Measurements from ENCODE around the gene UNC93B1. TPM values are rescaled to one million over a fixed set of nuclear protein-coding genes. Genes with fewer than 3 reads are reported as not detected.

Gene UNC93B1
- total and polyA plus RNA-seq, 2 of the 13 experiments (the other 11 are each of a cell fraction or from before 2014, with no cell fraction given), result 8.8 to 18.9 TPM

- TF ChIP-seq, protein P1, sequence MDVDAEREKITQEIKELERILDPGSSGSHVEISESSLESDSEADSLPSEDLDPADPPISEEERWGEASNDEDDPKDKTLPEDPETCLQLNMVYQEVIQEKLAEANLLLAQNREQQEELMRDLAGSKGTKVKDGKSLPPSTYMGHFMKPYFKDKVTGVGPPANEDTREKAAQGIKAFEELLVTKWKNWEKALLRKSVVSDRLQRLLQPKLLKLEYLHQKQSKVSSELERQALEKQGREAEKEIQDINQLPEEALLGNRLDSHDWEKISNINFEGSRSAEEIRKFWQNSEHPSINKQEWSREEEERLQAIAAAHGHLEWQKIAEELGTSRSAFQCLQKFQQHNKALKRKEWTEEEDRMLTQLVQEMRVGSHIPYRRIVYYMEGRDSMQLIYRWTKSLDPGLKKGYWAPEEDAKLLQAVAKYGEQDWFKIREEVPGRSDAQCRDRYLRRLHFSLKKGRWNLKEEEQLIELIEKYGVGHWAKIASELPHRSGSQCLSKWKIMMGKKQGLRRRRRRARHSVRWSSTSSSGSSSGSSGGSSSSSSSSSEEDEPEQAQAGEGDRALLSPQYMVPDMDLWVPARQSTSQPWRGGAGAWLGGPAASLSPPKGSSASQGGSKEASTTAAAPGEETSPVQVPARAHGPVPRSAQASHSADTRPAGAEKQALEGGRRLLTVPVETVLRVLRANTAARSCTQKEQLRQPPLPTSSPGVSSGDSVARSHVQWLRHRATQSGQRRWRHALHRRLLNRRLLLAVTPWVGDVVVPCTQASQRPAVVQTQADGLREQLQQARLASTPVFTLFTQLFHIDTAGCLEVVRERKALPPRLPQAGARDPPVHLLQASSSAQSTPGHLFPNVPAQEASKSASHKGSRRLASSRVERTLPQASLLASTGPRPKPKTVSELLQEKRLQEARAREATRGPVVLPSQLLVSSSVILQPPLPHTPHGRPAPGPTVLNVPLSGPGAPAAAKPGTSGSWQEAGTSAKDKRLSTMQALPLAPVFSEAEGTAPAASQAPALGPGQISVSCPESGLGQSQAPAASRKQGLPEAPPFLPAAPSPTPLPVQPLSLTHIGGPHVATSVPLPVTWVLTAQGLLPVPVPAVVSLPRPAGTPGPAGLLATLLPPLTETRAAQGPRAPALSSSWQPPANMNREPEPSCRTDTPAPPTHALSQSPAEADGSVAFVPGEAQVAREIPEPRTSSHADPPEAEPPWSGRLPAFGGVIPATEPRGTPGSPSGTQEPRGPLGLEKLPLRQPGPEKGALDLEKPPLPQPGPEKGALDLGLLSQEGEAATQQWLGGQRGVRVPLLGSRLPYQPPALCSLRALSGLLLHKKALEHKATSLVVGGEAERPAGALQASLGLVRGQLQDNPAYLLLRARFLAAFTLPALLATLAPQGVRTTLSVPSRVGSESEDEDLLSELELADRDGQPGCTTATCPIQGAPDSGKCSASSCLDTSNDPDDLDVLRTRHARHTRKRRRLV (CRISPR knock-in tag; IDR thresholded peaks at IDR 0.05), result no peak
- TF ChIP-seq ONECUT2 (CRISPR knock-in tag; IDR thresholded peaks at IDR 0.05) (no peak), HIC2 (CRISPR knock-in tag; IDR thresholded peaks at IDR 0.05; ENCODE audit: low read depth) (no peak), ARNTL (CRISPR knock-in tag; IDR thresholded peaks at IDR 0.05) (no peak), PTBP1 (IDR thresholded peaks at IDR 0.05; ENCODE audit: low read depth, low read length, poor library complexity, severe bottlenecking) (no peak), IRF1 (CRISPR knock-in tag; IDR thresholded peaks at IDR 0.05; ENCODE audit: low read depth) (no peak), KLF6 (CRISPR knock-in tag; IDR thresholded peaks at IDR 0.05) (no peak), BRCA1 (CRISPR knock-in tag; IDR thresholded peaks at IDR 0.05) (no peak; the same call in 1 of the 2 replicates), ZNF790 (CRISPR knock-in tag; IDR thresholded peaks at IDR 0.05; ENCODE audit: borderline replicate concordance) (0 out of 2 replicates have a peak, but pooled peaks have one; percentile 36), RARG (CRISPR knock-in tag; IDR thresholded peaks at IDR 0.05; ENCODE audit: low read depth) (no peak), ATF3 (CRISPR knock-in tag; IDR thresholded peaks at IDR 0.05) (no peak), SAFB2 (CRISPR knock-in tag; IDR thresholded peaks at IDR 0.05; ENCODE audit: borderline replicate concordance, low read depth) (no peak), HNRNPLL (IDR thresholded peaks at IDR 0.05; ENCODE audit: low read depth, low read length, poor library complexity, severe bottlenecking) (peak; percentile 20)
- TF ChIP-seq, protein P2, sequence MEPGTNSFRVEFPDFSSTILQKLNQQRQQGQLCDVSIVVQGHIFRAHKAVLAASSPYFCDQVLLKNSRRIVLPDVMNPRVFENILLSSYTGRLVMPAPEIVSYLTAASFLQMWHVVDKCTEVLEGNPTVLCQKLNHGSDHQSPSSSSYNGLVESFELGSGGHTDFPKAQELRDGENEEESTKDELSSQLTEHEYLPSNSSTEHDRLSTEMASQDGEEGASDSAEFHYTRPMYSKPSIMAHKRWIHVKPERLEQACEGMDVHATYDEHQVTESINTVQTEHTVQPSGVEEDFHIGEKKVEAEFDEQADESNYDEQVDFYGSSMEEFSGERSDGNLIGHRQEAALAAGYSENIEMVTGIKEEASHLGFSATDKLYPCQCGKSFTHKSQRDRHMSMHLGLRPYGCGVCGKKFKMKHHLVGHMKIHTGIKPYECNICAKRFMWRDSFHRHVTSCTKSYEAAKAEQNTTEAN (CRISPR knock-in tag; conservative IDR thresholded peaks at IDR 0.05), result no peak
- TF ChIP-seq, protein P3, sequence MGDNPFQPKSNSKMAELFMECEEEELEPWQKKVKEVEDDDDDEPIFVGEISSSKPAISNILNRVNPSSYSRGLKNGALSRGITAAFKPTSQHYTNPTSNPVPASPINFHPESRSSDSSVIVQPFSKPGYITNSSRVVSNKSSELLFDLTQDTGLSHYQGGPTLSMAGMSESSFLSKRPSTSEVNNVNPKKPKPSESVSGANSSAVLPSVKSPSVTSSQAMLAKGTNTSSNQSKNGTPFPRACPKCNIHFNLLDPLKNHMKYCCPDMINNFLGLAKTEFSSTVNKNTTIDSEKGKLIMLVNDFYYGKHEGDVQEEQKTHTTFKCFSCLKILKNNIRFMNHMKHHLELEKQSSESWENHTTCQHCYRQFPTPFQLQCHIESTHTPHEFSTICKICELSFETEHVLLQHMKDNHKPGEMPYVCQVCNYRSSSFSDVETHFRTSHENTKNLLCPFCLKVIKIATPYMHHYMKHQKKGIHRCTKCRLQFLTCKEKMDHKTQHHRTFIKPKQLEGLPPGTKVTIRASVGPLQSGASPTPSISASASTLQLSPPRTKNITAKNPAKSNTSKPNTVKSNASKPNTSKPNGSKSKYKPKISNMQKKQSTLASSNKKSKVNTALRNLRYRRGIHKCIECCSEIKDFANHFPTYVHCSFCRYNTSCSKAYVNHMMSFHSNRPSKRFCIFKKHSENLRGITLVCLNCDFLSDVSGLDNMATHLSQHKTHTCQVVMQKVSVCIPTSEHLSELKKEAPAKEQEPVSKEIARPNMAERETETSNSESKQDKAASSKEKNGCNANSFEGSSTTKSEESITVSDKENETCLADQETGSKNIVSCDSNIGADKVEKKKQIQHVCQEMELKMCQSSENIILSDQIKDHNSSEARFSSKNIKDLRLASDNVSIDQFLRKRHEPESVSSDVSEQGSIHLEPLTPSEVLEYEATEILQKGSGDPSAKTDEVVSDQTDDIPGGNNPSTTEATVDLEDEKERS (CRISPR knock-in tag; IDR thresholded peaks at IDR 0.05), result no peak
Observed at GRCh38 chr11:68037411-68038225, 33.7 kb upstream of the UNC93B1 start (continued).
